Colonic mucosa (tissue), 4 donors: Measurements from ENCODE around the gene GPC4. TPM values are rescaled to one million over a fixed set of nuclear protein-coding genes. Genes with fewer than 3 reads are reported as not detected.

Source experiments
- DNase-seq: peaks from one replicate; pipeline ENCODE4 v3.0.0-alpha.2; 2020
- H3K27ac ChIP-seq: fragments of 200-600 bp; one replicate; pipeline ENCODE4 v1.8.0; 2021
- H3K27me3 ChIP-seq: fragments of 200-600 bp; one replicate; pipeline ENCODE4 v1.8.0; 2021
- H3K36me3 ChIP-seq: fragments of 200-600 bp; one replicate; pipeline ENCODE4 v1.8.0; 2021
- H3K4me1 ChIP-seq: fragments of 200-600 bp; one replicate; pipeline ENCODE4 v1.8.0; 2021; ENCODE audit warnings: mild to moderate bottlenecking
- H3K4me3 ChIP-seq: fragments of 200-600 bp; one replicate; pipeline ENCODE4 v1.8.0; 2021
- H3K9ac ChIP-seq, 2 donors: one replicate each; pipeline ENCODE4 v1.7.0; 2013; ENCODE audit warnings: control low read depth in 2 of 2, low read depth in 2 of 2, low read length in 2 of 2
- H3K9me3 ChIP-seq: fragments of 200-600 bp; one replicate; pipeline ENCODE4 v1.8.0; 2021
- CTCF ChIP-seq: fragments of 200-600 bp; IDR thresholded peaks from one replicate; pipeline ENCODE4 v1.8.0; 2022; ENCODE audit warnings: antibody characterized with exemption, mild to moderate bottlenecking
- intact Hi-C: fragments of 100-400 bp; cut with DNase I; formaldehyde crosslinking; loops from one replicate; pipeline ENCODE4 v1.14.1; 2022
- total RNA-seq, 2 donors: library from RNA; stranded (reverse); fragmentation: NEBNext Ultra II Directional in 1 of 2; extraction: Animal tissue kit (Norgen Biotek cat#: 25700) in 1 of 2; gene quantifications; one replicate each; pipeline ENCODE4 v1.2.1, GENCODE V29; 2021
- donor health status: healthy.
- donor health status: DM: no; HTN: no; CAD: no.
- donor health status: DM: no; HTN: no; CAD: no.

GPC4 gene
- total RNA-seq, 2 donors from 2014 or later, result 15.4 to 20.9 TPM

DNA sequence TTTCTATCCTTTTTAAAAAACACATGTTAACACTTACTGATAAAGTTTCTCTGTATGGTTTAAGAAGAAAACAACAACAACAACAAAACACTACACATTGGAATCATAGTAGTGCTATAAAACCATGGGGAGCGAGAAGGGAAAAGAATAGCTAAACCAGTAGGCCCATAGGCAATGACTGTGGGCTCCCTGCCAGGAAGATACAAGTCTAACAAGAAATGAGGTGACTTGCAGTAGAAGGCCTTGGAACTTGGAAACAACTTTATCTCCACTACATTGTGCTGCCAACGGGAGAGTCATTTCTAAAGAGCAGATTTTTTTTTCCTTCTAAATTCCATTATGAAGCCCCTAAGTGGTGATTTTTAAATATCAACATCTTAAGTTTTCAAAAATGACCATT lies 78.0 kb downstream of the GPC4 start:
- Histone ChIP-seq H3K27ac (no peak overlapping the region), H3K27me3 (no peaks in the 10 kb centered on the region), H3K9me3 (no peaks in the 10 kb centered on the region), H3K4me3 (no peak overlapping the region), H3K36me3 (no peaks in the 10 kb centered on the region), H3K9ac (no peak overlapping the region), H3K4me1 (no peaks in the 10 kb centered on the region)
- DNase-seq, result peak; percentile 58
- TF ChIP-seq CTCF, result no peak
- intact Hi-C loops, result loop anchor here (5.0 kb wide), 1 partner anchor 330 kb away; no protein-coding TSS in a partner anchor

- H3K27me3 ChIP-seq, result no peaks in the 10 kb centered on the region
- no peak overlapping the region for H3K9ac ChIP-seq
- H3K4me1 ChIP-seq, result no peaks in the 10 kb centered on the region
- H3K9me3 ChIP-seq, result no peaks in the 10 kb centered on the region
- H3K4me3 ChIP-seq, result no peak overlapping the region
- no peaks in the 10 kb centered on the region for H3K36me3 ChIP-seq
- no peak overlapping the region for H3K27ac ChIP-seq
- intact Hi-C loops, result loop anchor here (5.0 kb wide), 1 partner anchor 332 kb away; no protein-coding TSS in a partner anchor
- TF ChIP-seq CTCF, result peak; percentile 38
- peak; percentile 39 for DNase-seq
Measured at GRCh38 chrX:133335027-133335426, 80.3 kb downstream of the GPC4 start.

- no peaks in the 10 kb centered on the region for H3K9me3 ChIP-seq
- H3K4me3 ChIP-seq, result no peak overlapping the region
- no peak for DNase-seq
- no peak overlapping the region for H3K9ac ChIP-seq
- no peaks in the 10 kb centered on the region for H3K27me3 ChIP-seq
- intact Hi-C loops, result no loop called here
- TF ChIP-seq CTCF, result no peak
- no peak overlapping the region for H3K27ac ChIP-seq
- no peaks in the 10 kb centered on the region for H3K36me3 ChIP-seq
- no peaks in the 10 kb centered on the region for H3K4me1 ChIP-seq
Measured at GRCh38 chrX:133333154-133333750, 82.0 kb downstream of the GPC4 start.

DNA sequence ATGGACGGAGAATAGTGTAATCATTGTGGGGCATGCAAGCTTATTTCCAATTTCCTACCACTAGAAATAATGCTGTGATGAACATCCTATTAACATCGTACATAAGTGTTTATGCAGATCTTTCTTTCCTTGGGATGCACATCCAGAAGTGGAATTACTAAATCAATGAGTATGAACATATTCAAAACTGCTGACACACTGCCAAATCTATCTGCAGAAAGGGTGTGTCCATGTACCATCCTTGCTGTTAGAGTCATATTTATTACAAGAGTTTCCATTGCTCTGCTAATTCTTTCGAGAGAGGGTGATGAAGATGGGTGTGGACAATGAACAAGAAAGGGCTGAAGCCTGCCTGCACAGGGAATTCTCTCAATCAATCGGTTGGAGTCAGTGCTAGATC lies 82.6 kb downstream of the GPC4 start:
- Histone ChIP-seq H3K36me3 (no peaks in the 10 kb centered on the region), H3K27ac (no peak overlapping the region), H3K9me3 (no peaks in the 10 kb centered on the region), H3K4me1 (no peaks in the 10 kb centered on the region), H3K27me3 (no peaks in the 10 kb centered on the region), H3K9ac (no peak overlapping the region), H3K4me3 (no peak overlapping the region)
- TF ChIP-seq CTCF, result no peak
- intact Hi-C loops, result no loop called here
- DNase-seq, result no peak

GRCh38 chrX:133330956-133331355 lies 84.3 kb downstream of the GPC4 start:
- DNase-seq, result no peak
- Histone ChIP-seq H3K9me3 (no peaks in the 10 kb centered on the region), H3K36me3 (no peaks in the 10 kb centered on the region), H3K27ac (no peak overlapping the region), H3K4me3 (no peak overlapping the region), H3K4me1 (no peaks in the 10 kb centered on the region), H3K27me3 (no peaks in the 10 kb centered on the region), H3K9ac (no peak overlapping the region)
- intact Hi-C loops, result no loop called here
- no peak for TF ChIP-seq CTCF
